IPS-11a (cell line): ENCODE measurements around the gene ATP10B.
"Not testable (repeated sequence)": the region's sequence is repeated elsewhere in the genome, so short reads cannot be mapped to it uniquely, and the experiment has no call there.

Experiments used
- H3K4me3 ChIP-seq: one replicate; pipeline ENCODE4 v1.5.1; 2013; ENCODE audit warnings: low read depth, low read length, control low read depth

ATP10B gene

DNA sequence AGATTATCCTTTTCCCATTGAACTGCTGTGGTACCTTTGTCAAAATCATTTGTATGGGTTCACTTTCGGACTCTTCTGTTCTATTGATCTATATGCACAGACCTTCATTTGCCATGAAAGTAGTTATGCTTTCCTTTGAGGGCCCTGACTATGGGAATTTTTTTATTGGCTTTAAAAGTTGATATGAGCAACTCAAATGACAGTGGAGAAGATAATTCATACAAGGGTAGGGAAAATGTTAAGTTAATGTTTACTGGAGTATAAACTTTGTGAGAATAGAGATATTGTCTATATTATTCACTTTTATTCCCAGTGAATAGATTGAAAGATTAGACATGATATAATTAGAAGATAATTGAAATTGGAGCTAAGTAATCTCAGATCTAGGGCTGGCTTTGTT, 94.8 kb downstream of the ATP10B start:
- no peak overlapping the region for H3K4me3 ChIP-seq

DNA sequence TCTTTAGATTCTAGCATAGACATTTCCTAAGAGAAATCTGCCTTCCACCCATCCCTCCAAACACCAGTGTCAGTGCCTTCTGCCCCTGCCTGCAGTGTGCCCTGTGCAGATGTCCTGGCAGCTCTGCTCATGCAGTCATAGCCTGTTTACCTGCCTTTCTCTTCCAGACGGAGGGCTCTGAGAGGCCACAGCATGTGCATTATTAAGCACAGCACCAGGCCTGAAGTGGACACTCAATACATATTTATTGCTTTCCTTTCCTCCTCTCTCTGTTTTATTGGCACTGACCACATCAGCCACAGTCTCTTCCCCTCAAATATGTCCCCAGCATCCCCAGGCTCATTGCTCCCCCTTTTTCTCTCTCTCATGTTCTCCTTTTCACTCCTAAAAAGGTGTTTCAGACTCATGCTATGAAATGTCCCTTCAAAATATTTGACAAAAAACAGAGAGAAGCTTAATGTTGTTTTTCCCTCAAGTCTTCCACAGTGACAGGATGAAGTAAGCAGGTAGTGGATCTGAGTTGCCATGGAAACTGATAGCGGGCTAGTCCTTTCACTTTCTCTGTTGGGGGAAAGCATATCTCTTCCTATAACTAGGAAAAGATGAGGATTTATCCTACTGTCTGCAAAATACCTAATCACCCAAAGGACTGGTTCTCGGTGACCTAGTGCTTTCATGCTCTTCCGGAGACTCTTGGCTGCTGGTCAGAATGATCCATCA, 100.9 kb downstream of the ATP10B start:
- no peak overlapping the region for H3K4me3 ChIP-seq

- H3K4me3 ChIP-seq: no peak overlapping the region
These were observed 102.3 kb downstream of the ATP10B start for GRCh38 chr5:160749682-160750081.

GRCh38 chr5:160749026-160749425, 103.0 kb downstream of the ATP10B start:
- H3K4me3 ChIP-seq: no peak overlapping the region

DNA sequence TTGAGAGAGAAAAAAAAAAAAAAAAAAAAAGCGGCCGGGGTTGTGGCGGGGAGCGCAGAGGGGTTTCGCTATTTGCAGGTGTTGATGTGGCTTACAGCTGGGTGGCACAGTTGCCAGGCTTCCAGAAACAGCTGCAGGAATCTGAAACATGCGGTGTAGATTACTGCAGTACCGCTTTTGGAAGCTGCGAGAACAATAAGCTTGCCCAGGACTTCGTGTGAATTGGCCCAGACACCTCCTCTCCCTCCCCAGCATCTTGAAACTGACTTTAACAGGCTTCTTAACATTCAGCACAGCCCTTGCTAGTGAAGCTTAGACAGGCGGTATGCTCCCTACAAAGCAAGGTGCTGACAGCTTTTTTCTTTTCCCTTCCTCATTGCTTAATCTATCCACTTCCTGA, 104.0 kb downstream of the ATP10B start:
- H3K4me3 ChIP-seq: no peak overlapping the region

GRCh38 chr5:160747559-160747958, 104.5 kb downstream of the ATP10B start:
- H3K4me3 ChIP-seq: no peak overlapping the region

DNA sequence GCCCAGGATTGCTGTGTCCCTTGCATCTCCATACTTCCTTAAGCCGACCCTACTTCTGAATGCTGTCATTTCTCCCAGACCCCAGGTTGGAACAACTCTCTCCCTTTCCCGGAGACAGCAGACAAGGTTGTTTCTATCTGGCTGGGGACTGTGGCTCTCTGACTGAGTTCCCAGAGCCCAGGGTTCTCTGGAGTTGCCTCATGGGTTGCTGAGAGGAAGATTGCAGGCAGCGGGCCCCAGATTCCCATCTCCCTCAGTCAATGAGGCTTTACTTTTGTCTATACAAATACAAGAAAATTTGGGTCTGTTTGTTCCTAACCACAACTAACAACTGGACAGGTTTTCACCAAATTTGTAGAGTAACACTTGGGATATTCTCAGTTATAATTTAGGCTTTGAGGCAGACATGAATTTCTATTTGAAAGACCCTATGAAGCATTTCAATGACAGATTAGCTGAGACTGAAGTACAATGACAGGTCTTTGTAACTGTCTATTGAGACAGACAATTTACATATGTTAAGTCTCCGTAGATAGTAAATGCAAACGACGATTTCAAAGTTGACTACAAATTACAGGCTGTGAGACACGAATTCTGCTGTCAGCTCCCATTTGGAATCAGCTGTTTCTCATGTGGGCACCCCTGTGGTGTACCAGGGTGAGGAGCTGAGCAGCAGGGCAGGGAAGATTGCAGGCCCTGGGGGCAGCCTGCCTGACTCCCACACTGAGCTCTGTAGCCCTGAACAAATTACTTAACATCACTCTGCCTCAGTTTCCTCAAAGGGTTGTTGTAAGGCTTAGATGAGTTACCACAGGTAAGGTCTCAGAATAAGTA, 107.5 kb downstream of the ATP10B start:
- H3K4me3 ChIP-seq: no peak overlapping the region

- no peak overlapping the region for H3K4me3 ChIP-seq
These were observed 109.0 kb downstream of the ATP10B start for GRCh38 chr5:160743027-160743426.

GRCh38 chr5:160742446-160742845, 109.6 kb downstream of the ATP10B start:
- H3K4me3 ChIP-seq: no peak overlapping the region

DNA sequence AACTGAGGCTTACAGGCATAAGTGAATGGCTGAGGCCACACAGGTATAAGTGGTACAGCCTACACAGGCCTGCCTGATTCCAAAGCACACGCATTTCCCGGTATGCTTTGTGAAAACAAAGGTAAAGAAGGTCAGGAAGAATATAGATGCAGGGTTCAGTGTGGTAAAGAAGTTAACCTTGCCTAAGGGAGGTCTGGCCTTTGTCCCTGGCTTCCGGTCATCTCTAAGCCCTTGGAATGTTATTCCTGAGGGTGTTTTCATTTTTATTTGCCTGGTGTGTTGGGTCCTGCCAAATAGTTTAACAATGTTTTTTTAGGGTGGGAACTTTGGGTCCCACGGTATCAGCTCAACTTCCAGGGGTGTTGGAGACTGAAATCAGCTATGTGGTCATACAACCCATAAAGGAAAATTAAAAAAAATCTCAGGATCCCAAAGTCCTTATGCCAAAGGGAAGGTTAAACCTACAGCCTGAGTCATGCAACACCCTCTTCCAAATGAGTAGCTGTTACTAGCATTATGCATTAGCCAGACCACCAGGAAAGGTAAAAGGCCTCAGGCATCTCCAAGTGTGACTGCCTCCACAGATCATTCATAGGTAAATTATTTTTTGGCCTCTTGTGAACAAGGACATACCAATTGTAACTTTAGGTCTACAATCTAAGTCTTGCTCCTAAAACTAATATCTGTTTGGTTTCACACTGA, 124.6 kb downstream of the ATP10B start:
- no peak overlapping the region for H3K4me3 ChIP-seq

- no peak overlapping the region for H3K4me3 ChIP-seq
These were observed 125.3 kb downstream of the ATP10B start for GRCh38 chr5:160726721-160727120.

DNA sequence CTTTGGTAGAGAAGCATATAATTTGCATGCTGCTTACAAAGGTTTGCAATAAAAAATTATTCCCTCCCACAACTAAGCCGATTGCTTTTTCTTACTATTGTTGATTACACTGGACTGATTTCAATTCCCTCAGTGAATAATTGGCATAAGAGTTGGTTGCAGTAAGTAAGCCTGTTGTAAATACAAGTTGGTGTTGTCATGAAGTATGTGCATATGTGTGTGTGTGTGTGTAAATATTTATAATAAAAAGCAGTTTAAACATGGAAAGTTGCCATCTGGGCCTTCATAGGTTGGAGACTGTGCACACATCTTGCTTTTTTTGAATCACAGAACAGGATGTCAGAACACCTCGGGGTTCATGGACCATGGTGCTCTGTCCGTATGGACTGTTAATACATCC, 131.2 kb downstream of the ATP10B start:
- H3K4me3 ChIP-seq: no peak overlapping the region

- not testable (repeated sequence) for H3K4me3 ChIP-seq
These were observed 136.5 kb downstream of the ATP10B start for GRCh38 chr5:160715508-160715907.

DNA sequence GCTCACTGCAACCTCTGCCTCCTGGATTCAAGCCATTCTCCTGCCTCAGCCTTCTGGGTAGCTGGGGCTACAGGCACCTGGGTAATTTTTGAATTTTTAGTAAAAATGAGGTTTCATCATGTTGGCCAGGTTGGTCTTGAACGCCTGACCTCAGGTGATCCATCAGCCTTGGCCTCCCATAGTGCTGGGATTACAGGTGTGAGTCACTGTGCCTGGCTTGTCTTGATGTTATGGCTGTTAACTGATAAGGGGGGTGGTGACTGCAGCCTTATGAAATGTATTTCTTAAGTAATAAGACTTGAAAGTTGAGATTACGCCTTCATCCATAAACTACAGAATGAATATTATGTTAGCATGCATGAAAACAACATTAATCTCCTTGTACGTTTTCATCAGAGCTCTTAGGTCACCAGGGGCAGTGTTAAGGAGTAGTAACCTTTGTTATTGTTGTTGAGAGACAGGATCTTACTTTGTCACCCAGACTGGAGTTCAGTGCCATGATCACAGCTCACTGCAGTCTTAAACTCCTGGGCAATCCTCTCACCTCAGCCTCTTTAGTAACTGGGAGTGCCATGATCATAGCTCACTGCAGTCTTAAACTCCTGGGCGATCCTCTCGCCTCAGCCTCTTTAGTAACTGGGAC, 148.3 kb downstream of the ATP10B start:
- H3K4me3 ChIP-seq: no peak overlapping the region

DNA sequence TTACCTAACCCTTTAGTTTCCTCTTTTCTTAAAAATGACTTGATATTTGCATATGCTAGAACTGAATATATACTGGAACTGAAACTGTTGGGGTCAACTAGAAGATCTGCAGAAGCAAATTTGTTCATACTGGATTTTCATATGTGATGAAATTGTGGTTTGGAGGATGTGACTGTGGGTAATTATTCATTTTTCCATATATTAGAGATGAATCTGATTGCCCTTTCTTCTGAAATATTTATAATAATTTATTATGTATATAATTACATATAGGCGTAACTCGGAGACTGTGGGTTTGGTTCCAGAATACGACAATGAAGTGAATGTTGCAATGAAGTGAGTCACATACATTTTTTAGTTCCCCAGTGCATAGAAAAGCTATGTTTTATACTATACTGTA, 149.1 kb downstream of the ATP10B start:
- H3K4me3 ChIP-seq: no peak overlapping the region

- no peak overlapping the region for H3K4me3 ChIP-seq
These were observed 149.7 kb downstream of the ATP10B start for GRCh38 chr5:160702311-160702803.

DNA sequence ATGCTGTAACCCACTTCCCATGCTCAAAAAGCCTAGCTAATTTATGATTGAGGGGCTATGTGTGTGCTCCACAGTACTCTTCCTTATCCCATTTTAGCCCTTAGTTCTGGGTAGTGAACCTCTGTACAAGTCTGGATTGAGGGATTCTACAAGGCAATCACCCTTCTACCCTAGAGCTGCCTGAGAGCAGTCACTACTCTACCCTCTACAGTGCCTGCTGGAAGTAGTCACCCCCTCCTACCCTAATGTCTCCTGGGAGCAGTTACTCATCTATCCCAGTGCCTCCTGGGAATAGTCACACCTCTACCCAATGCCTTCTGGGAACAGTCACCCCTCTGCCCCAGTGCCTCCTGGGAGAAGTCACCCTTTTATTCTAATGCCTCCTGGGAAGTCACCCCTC, 150.6 kb downstream of the ATP10B start:
- H3K4me3 ChIP-seq: no peak overlapping the region

GRCh38 chr5:160699301-160699700, 152.7 kb downstream of the ATP10B start:
- no peak overlapping the region for H3K4me3 ChIP-seq

GRCh38 chr5:160697281-160697680, 154.7 kb downstream of the ATP10B start:
- H3K4me3 ChIP-seq: no peak overlapping the region

DNA sequence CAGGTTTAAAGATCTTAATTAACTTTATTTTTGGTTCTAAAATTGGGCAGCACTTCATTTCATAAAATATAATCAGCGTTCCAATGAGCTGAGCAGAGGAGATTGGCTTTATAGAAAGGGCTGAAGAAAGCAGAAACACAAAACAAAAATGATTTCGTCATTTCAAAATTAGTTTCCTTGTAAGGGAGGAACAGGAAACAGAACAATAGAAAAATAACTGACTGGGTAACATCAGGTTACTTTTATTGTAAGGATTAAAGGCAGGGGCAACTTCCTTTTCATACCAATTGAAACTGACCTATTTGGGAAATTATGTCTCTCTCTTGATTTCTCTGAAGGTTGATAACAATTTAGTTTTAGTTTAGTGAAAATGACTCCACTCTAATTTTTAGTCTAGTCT, 157.1 kb downstream of the ATP10B start:
- H3K4me3 ChIP-seq: no peak overlapping the region

DNA sequence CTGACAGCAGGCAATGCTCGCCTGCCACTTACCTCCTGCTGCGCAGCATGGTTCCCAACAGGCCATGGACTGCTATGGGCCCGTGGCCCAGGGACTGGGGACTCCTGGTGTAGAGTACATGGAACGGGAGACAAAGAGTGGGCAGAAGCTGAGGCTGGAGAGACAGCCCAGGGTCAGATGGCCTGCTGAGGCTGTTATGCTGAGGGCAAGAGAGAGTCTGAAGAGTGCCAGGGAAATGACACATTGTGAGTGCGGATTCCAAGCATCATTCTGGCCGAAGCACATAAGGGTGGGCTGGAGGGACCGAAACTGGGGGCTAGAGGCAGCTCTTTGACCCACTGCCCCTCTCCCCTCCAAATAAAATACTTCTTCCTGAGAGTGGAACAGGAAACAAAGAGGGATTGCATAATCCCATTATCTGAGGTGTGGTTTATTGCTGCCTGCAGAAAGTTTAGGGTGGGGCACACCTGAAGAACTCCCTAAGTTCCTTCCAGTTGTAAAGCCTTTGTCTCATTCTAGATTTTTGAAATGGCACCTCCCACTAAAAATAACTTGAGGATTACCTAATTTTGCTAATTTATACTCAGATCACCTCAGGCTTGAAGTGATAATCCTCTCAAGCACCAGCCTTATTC, 158.1 kb downstream of the ATP10B start:
- no peak overlapping the region for H3K4me3 ChIP-seq
